ENCODE measurements around the gene GRIA4.

GRIA4 gene

GRCh38 chr11:105793092-105793491, 183.2 kb downstream of the GRIA4 start:
- no peak overlapping the region for H3K4me3 ChIP-seq (ENCODE audit: low read length)
- DNase-seq (ENCODE audit: low read depth): no peak
- TF ChIP-seq CTCF (conservative IDR thresholded peaks at IDR 0.05; ENCODE audit: low read length): no peak

GRCh38 chr11:105799263-105799662, 189.4 kb downstream of the GRIA4 start:
- H3K4me3 ChIP-seq (ENCODE audit: low read length): no peak overlapping the region
- no peak for DNase-seq (ENCODE audit: low read depth)
- TF ChIP-seq CTCF (conservative IDR thresholded peaks at IDR 0.05; ENCODE audit: low read length): no peak

DNA sequence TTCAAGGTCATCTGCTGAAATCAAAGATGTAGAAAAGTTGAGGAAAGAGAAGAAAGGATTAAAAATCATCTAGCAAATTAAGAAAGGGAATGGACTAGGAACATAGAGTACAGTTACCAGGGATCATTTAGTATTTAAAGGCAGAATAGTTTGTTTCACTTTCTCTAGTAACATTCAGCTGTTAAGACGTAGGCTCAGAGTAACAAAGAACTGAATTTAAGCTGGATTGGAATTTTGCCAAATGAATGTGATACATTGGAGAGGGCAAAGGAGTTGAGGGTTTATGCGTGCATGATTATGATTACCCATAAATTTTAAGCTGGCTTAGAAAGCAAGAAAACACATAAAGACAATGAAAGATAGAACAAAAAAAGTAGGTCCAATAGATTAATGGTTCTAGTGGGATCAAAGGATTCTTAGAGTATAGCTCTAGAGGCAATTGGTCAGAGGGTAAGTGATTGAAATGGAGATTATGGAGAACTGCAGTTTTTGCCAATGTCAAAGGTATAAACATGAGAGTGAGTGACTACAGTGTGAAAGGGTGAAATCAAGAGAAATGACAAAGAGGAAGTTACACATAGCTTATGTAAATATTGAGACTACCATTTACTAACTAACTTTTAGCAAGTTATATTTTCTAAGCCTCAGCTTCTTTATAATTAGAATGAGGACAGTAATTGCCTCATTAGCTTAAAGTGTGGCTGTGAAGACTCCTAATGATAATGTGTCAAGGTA, 190.0 kb downstream of the GRIA4 start:
- no peak overlapping the region for H3K4me3 ChIP-seq (ENCODE audit: low read length)
- no peak for TF ChIP-seq CTCF (conservative IDR thresholded peaks at IDR 0.05; ENCODE audit: low read length)
- no peak for DNase-seq (ENCODE audit: low read depth)

GRCh38 chr11:105802390-105802789, 192.5 kb downstream of the GRIA4 start:
- DNase-seq (ENCODE audit: low read depth): no peak
- no peak overlapping the region for H3K4me3 ChIP-seq (ENCODE audit: low read length)
- no peak for TF ChIP-seq CTCF (conservative IDR thresholded peaks at IDR 0.05; ENCODE audit: low read length)

DNA sequence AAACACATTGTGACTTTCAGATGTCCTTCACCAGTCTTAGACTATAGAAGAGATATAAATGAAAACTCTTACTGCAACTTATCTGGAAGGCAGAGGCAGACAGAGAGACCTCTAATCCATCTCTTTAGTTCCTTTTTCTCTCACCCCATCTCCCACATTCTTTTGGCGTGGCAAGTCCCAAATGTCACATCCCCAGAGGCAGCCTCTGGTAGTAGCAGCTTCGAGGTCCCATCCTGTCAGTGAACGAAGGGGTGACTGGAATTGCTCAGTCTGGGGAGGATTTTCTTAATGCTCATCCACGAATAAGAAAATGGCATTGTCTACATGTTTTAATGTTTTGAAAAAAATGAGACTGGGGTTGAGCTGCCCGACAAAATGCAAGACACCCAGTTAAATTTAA, 201.4 kb downstream of the GRIA4 start:
- no peak for DNase-seq (ENCODE audit: low read depth)
- no peak overlapping the region for H3K4me3 ChIP-seq (ENCODE audit: low read length)
- TF ChIP-seq CTCF (conservative IDR thresholded peaks at IDR 0.05; ENCODE audit: low read length): no peak

- no peak overlapping the region for H3K4me3 ChIP-seq (ENCODE audit: low read length)
- DNase-seq (ENCODE audit: low read depth): no peak
- no peak for TF ChIP-seq CTCF (conservative IDR thresholded peaks at IDR 0.05; ENCODE audit: low read length)
Observed at GRCh38 chr11:105821372-105821771, 211.5 kb downstream of the GRIA4 start.

DNA sequence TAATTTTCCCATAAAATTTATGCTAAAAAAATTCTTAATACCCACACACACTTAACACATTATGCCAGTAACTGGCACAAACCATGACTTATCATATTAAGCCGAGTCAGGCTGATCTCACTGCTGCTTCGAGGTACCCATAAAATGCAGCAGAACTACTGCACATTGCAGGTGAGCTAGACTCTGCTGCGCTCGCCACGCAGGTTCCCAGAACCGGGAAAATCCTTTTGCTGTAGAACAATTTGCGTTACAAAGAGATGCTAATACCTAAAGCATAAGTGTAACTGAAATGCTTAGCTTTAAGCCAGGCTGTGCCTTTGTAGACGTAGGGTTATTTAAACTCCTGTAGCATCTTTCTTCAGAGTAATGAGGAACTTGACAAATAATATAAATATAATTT, 211.9 kb downstream of the GRIA4 start:
- no peak for TF ChIP-seq CTCF (conservative IDR thresholded peaks at IDR 0.05; ENCODE audit: low read length)
- no peak for DNase-seq (ENCODE audit: low read depth)
- no peak overlapping the region for H3K4me3 ChIP-seq (ENCODE audit: low read length)
